D341Med (cell line): ENCODE results near the gene UXT.

ENCODE experiments used
- DNase-seq: peaks from one replicate; pipeline ENCODE4 v3.0.0; 2012; ENCODE audit warnings: low spot score

The UXT gene

GRCh38 chrX:47649271-47649670 lies 9.7 kb downstream of the UXT start:
- DNase-seq, result no peak

DNA sequence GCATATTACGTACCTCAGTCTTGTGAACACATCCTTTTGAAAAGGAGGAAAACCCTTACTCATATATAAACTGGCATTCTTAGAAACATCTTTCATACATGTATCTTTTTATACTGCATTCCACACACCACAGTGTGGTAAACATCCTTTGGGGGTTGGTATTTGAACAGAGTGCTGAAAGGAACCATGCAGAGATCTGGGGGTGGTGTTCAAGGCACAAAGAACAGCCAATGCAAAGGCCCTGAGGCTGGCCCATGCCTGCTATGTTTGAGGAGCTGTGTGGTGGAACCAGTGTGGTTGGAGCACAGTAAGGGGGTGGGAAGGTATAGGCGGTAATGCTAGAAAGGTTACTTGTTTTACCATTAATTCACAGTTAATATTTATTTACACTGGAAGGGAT lies 10.6 kb downstream of the UXT start:
- no peak for DNase-seq

DNA sequence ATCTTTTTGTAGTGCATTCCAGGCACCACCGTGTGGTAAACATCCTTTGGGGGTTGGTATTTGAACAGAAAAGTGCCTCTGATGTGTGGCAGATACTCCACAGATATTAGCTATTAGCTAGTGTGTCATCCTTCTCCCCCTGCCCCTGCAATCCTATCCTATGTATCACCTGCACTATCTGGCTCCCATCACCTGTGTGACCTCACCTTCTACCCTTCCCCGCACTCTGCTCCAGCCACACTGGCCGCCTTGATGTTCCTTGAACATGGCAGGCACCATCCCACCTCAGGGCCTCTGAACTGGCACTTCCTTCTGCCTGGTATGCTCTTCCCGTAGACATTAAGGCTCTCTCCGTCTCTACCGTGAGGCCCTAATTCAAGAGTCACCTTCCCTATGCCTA lies 12.3 kb downstream of the UXT start:
- no peak for DNase-seq

DNA sequence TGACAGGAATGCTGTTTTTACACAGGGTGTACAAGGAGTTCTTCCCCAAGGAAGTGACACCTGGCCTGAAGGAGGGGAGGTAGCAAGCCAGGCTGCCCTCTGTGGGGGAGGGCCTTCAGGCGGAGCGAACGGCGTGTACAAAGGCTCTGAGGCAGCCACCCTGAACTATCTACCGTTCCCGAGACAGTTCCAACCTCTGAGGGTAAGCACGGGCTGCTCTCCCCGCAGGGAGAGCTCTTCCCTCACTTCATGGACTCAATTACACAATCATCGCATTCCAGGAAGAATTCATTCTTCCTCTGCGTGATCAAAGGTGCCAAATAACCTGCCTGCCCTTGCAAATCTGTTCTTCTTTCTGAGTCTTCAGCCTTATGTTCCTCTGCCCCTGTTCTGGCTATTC lies 13.4 kb downstream of the UXT start:
- DNase-seq, result no peak

DNA sequence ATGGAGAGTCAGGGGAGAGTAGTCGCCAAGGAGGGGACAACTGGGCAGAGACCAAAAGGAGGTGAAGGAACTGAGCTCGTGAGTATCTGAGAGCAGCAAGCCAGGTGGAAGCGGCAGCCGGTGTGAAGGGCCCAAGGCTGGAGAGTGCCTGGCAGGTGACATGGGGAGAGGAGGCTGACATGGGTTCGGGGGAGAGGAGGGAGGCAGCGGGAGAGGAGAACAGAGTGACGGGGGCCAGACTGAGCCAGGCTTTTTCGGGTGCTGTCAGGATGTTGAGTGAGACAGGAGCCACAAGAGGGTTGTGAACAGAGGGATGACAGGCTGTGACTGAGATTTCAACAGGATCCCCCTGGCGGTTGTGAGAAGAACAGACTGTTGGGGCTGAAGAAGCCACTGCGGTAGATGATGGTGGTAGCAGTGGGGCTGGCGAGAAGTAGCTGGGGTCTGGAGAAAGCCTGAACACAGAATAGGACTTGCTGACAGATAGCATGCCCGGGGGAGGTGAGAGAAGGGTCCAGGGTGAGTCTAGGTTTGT lies 14.4 kb downstream of the UXT start:
- no peak for DNase-seq

DNA sequence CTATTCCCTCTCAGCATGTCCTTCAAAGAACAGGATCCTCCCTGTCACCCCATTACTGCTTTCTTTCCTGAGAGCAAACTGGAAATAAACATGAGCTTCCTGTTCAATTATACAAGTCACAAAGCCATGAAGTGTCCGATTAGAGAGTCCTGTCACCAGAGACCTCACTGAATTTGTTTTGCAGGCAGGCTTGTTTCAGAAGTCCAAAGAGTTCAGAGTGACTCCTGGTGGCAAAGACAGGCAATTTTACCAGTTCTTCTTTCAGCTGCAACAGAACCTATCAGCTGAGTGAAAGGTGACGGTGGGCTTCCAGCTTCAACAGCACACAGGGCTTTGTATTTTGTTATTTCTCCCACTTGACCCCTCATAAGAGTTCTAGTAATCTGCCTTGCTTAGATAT lies 15.1 kb downstream of the UXT start:
- no peak for DNase-seq

GRCh38 chrX:47638816-47639215 lies 20.2 kb downstream of the UXT start:
- DNase-seq, result no peak

GRCh38 chrX:47637546-47638195 lies 21.3 kb downstream of the UXT start:
- DNase-seq, result no peak

DNA sequence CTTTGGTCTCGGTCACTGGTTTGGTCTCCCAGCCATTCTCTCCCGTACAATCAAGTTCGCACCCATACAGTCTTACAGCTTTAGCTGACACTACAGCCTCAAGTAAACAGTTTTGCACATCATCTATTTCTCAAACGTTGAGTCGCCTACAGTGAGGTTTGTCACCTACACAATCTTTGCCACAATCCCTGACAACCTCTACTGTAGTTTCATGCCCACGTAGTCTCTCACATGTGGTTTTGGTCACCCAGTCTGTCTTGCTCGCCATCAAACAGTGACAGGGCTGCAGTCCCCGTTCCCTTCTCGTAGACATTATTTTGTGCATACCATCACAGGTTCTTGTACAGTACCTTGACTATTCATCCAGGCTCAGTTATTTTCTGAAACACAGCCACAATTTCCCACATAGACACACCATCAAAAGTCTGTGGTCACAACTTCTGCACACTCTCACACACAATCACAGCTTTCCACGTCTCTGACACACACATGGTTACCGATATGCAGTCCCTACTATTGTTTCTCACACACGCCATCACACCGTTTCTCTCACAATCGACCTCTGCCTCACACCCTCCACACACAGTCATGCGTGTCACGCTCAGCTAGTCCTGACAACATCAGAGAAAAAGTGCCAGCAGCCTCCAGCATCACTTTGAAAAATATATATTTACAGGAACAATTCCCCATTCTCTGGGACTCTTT lies 24.0 kb downstream of the UXT start:
- DNase-seq, result no peak

GRCh38 chrX:47633689-47634590 lies 25.0 kb downstream of the UXT start:
- no peak for DNase-seq

GRCh38 chrX:47632666-47633065 lies 26.3 kb downstream of the UXT start:
- DNase-seq, result no peak

DNA sequence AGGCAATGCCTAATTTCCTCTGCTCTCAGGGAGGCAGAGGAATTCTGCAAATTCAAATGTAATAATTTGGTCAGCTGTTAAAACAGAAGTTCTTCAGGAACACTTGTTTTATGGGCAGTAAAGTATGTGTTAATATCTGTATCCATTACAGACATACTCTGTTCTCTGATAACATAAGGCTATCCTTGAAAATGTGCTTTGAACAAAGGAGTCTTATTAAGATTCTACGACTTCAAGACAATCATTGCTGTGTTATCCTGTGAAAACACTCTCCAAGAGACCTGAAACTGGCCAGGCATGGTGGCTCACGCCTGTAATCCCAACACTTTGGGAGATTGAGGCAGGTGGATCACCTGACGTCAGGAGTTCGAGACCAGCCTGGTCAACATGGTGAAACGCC lies 27.3 kb downstream of the UXT start:
- DNase-seq, result no peak

DNA sequence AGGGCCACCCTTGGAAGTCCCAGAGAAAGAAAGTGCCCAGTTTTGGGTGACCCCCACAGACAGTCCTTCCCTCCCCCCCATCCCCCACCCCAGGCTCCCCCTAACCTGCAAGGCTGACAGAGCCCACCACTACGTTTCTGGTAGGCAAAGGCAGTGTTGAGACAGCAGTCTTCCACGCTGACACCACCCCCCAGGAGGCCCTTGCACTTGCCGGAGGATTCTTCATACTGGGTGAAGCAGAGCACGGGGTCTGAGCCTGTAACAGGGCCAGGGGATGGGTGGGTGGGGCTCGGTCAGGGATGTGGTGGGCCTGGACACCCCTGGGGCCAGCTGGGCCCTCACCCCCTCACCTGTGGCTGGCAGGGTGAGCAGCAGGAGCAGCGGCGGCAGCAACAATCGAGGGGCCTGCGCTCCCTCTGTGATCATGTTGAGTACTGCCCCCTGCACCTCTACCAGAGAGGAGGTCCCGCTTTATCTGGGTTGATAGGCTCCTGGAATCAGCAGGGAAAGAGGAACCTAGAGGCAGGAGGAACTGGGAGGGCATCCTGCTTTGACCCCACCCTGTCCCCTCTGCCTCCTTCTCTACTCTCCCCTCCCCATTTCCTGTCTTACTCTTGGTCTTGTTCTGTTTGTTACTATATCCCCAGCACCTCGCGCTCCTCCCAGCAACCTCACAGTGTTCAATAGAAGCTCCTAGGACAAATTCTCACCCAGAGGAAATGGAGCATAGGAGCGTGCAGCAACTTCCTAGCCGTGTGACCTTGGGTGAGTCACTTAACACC lies 29.4 kb downstream of the UXT start, which contains the start of gene CFP:
CFP (minus strand) TSS at position 512 of the 782 bp plus-strand sequence; CDS start at position 426, 86 bp downstream.
- DNase-seq, result no peak

DNA sequence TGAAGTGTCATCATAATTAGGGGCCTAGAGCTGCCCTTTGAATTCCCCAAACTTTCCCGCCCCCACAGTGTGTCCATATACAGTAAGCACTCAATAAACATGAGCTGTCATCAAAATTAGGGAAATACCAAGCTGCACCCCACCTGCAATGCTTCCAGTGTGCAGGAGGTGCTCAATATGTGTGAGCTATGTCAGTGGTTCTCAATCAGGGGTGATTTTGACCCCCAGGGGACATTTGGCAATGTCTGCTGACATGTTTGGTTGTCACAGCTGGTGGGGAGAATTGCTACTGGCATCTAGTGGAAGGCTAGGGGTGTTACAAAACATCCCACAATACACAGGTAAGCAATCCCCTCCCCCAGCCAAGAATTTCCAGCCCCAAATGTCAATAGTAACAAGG lies 30.0 kb downstream of the UXT start:
- DNase-seq, result no peak

GRCh38 chrX:47625365-47625764 lies 33.6 kb downstream of the UXT start:
- DNase-seq, result no peak

DNA sequence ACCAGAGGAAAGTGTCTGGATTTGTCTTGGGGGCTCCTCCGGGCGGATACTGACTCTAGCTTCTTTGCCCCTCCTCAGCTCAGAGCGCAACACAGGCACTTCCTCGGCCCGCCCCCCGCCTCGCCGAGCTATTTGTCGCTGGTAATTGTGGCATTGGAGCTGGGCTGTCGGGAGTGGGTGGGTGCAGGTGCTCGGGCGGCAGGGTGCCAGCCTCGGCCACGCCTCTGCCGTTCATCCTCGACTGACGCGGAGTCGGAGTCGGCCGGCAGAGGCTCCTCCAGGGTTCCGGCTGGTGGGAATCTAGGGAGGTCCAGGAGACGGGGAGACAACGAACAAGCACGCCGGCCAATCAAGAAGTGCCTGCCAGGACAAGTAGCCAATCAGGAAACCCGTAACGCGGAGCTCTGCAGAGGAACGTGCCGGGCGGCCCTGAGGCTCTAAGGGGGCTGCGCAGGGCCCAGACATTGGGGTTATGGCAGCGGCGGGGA lies 35.4 kb downstream of the UXT start:
- DNase-seq, result peak; percentile 81

DNA sequence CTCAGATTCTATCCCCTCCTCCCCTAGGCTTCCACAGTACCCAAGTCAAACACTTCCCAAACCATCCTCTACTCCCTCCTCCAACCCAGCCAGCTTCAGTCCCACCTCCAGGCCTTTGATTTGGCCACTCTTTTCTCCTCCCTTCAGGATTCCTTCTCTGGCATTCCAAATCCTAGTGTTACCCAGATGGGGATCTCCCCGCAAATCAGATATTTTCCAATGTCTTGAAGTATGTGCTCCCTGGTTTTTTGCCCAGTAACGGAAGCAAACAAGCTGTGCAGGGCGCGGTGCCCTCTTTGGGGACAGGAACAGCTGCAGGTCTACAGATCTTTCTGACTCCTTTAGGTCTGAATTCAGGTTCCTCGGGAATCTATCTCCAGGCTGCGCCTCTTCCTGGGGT lies 37.1 kb downstream of the UXT start:
- no peak for DNase-seq

- DNase-seq, result no peak
Measured at GRCh38 chrX:47620303-47620685, 38.7 kb downstream of the UXT start.

DNA sequence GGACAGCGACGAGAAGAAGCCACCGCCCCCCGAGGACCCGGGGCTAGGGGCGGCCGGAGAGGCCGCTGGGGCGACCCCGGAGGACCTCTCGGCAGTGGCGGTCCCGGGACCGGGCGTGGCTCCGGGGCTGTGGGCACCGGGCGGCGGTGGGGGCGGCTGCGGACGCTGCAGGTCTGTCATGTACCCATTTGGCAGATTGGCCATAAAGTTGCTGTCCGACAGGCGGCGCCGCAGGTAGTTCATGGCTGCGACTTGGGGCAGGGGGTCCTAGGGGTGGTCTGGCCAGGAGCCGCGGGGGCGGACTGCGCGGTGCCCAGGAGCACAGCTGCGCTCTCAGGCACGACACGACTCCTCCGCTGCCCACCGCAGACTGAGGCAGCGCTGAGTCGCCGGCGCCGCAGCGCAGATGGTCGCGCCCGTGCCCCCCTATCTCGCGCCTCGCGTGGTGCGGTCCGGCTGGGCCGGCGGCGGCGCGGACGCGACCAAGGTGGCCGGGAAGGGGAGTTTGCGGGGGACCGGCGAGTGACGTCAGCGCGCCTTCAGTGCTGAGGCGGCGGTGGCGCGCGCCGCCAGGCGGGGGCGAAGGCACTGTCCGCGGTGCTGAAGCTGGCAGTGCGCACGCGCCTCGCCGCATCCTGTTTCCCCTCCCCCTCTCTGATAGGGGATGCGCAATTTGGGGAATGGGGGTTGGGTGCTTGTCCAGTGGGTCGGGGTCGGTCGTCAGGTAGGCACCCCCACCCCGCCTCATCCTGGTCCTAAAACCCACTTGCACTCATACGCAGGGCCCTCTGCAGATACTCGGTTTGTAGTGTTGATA lies 39.3 kb downstream of the UXT start, which contains the start of gene SYN1:
SYN1 (minus strand) TSS at position 372 of the 817 bp plus-strand sequence; CDS start at position 243, 129 bp downstream.
- peak; percentile 96 for DNase-seq

- no peak for DNase-seq
Measured at GRCh38 chrX:47618923-47619485, 40.0 kb downstream of the UXT start.
